ENCODE measurements around the gene ADARB2. TPM values are rescaled to one million over a fixed set of nuclear protein-coding genes. Genes with fewer than 3 reads are reported as not detected.

Gene ADARB2
- total RNA-seq, 1 donor from 2014 or later, result 1.8 TPM

GRCh38 chr10:1489801-1490200 is 247.5 kb downstream of the ADARB2 start:
- H3K9me3 Mint-ChIP-seq, result no peaks in the 10 kb centered on the region
- DNase-seq (ENCODE audit: low read depth, low spot score), result no peak
- no peak for TF ChIP-seq CTCF (conservative IDR thresholded peaks at IDR 0.05)
- peaks cover 2% of the 10 kb centered on the region for H3K36me3 Mint-ChIP-seq (ENCODE audit: low read depth)
- H3K27ac Mint-ChIP-seq (ENCODE audit: unreplicated experiment), result no peak overlapping the region
- no peaks in the 10 kb centered on the region for H3K27me3 Mint-ChIP-seq (ENCODE audit: low read depth)
- H3K4me1 Mint-ChIP-seq, result peaks cover 14% of the 10 kb centered on the region
- H3K4me3 Mint-ChIP-seq, result no peak overlapping the region

- peaks cover 21% of the 10 kb centered on the region for H3K4me1 Mint-ChIP-seq
- H3K27me3 Mint-ChIP-seq (ENCODE audit: low read depth), result peaks cover 4% of the 10 kb centered on the region
- no peak overlapping the region for H3K4me3 Mint-ChIP-seq
- no peak for TF ChIP-seq CTCF (conservative IDR thresholded peaks at IDR 0.05)
- H3K36me3 Mint-ChIP-seq (ENCODE audit: low read depth), result peaks cover 2% of the 10 kb centered on the region
- DNase-seq (ENCODE audit: low read depth, low spot score), result no peak
- H3K27ac Mint-ChIP-seq (ENCODE audit: unreplicated experiment), result no peak overlapping the region
- peaks cover 2% of the 10 kb centered on the region for H3K9me3 Mint-ChIP-seq
Measured at GRCh38 chr10:1488970-1489548, 248.3 kb downstream of the ADARB2 start.

- peaks cover 2% of the 10 kb centered on the region for H3K36me3 Mint-ChIP-seq (ENCODE audit: low read depth)
- peaks cover 2% of the 10 kb centered on the region for H3K9me3 Mint-ChIP-seq
- H3K4me1 Mint-ChIP-seq, result peaks cover 40% of the 10 kb centered on the region
- no peak for DNase-seq (ENCODE audit: low read depth, low spot score)
- TF ChIP-seq CTCF (conservative IDR thresholded peaks at IDR 0.05), result no peak
- H3K27ac Mint-ChIP-seq (ENCODE audit: unreplicated experiment), result peak overlapping the region; percentile 4
- peaks cover 7% of the 10 kb centered on the region for H3K27me3 Mint-ChIP-seq (ENCODE audit: low read depth)
- H3K4me3 Mint-ChIP-seq, result no peak overlapping the region
Measured at GRCh38 chr10:1486841-1487687, 250.3 kb downstream of the ADARB2 start.

GRCh38 chr10:1485357-1485756 is 252.0 kb downstream of the ADARB2 start:
- DNase-seq (ENCODE audit: low read depth, low spot score), result no peak
- Mint-ChIP-seq H3K27ac (ENCODE audit: unreplicated experiment) (no peak overlapping the region), H3K4me1 (peaks cover 36% of the 10 kb centered on the region), H3K4me3 (no peak overlapping the region), H3K36me3 (ENCODE audit: low read depth) (peaks cover 2% of the 10 kb centered on the region), H3K27me3 (ENCODE audit: low read depth) (peaks cover 7% of the 10 kb centered on the region), H3K9me3 (peaks cover 2% of the 10 kb centered on the region)
- no peak for TF ChIP-seq CTCF (conservative IDR thresholded peaks at IDR 0.05)

GRCh38 chr10:1483826-1484225 is 253.5 kb downstream of the ADARB2 start:
- Mint-ChIP-seq H3K36me3 (ENCODE audit: low read depth) (peaks cover 2% of the 10 kb centered on the region), H3K4me1 (peaks cover 36% of the 10 kb centered on the region), H3K9me3 (peaks cover 8% of the 10 kb centered on the region)

More at GRCh38 chr10:1483826-1484225, 253.5 kb downstream of the ADARB2 start:
- Mint-ChIP-seq H3K27ac (ENCODE audit: unreplicated experiment) (peak overlapping the region; percentile 1), H3K27me3 (ENCODE audit: low read depth) (peaks cover 7% of the 10 kb centered on the region), H3K4me3 (peak overlapping the region; percentile 1)
- DNase-seq (ENCODE audit: low read depth, low spot score), result no peak
- no peak for TF ChIP-seq CTCF (conservative IDR thresholded peaks at IDR 0.05)
